ENCODE data around the gene NUDT13.

The NUDT13 gene

DNA sequence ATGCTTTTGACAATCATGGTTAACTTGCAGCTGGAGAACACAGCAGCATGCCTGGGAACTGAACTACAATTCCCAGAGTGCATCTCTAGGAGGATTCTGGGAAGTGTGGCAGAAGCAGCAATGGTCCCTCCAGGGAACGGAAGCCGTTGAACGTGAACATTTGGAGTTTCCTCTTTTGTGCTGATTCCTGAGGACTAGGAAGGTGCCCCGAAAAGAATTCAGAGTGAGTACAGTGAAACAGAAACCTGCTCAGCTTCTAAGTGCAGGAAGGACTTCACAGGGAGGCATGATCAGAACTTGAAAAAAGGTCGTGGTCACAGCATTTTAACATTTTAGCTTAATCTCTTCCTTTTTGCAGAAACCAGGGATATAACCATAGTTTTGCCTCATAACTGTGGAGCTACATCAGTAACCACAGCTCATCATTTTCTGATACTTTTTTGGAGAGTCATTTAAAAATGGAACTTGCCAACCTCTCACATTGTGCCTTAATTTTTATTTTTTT is at the start of gene NUDT13:
NUDT13 (plus strand) TSS at position 111 of the 505 bp plus-strand sequence. CDS start 3,911 bp downstream, outside the sequence.
- Histone ChIP-seq H3K9ac (ENCODE audit: low read depth in 1 of 2, low read length in 2 of 2) (peak within 1 kb of the TSS; percentile 73 to 85), H3K4me1 (ENCODE audit: control insufficient read depth in 1 of 2, insufficient read depth in 2 of 2, low read length in 2 of 2) (no peaks in the 10 kb centered on the region), H3K9me3 (ENCODE audit: control insufficient read depth in 1 of 2, low read length in 2 of 2) (no peaks in the 10 kb centered on the region), H3K4me3 (ENCODE audit: low read depth in 1 of 2, low read length in 2 of 2) (peak within 1 kb of the TSS; percentile 81 to 83), H3K27me3 (ENCODE audit: control insufficient read depth in 1 of 2, insufficient read depth in 2 of 2, low read length in 2 of 2) (no peaks in the 10 kb centered on the region), H3K27ac (ENCODE audit: low read depth, low read length) (peak within 1 kb of the TSS; percentile 80), H3K36me3 (ENCODE audit: control insufficient read depth in 1 of 2, insufficient read depth in 2 of 2, low read length in 2 of 2) (peaks cover 0 to 3% of the 10 kb centered on the region in 2 donors)

GRCh38 chr10:73060738-73061635 is 49.3 kb upstream of the NUDT13 start:
- no peak overlapping the region for H3K4me3 ChIP-seq (ENCODE audit: low read depth in 1 of 2, low read length in 2 of 2)

GRCh38 chr10:73061743-73062142 is 48.5 kb upstream of the NUDT13 start:
- no peak overlapping the region for H3K9ac ChIP-seq (ENCODE audit: low read depth in 1 of 2, low read length in 2 of 2)
- H3K4me1 ChIP-seq (ENCODE audit: control insufficient read depth in 1 of 2, insufficient read depth in 2 of 2, low read length in 2 of 2) = no peaks in the 10 kb centered on the region
- H3K9me3 ChIP-seq (ENCODE audit: control insufficient read depth in 1 of 2, low read length in 2 of 2) = no peaks in the 10 kb centered on the region
- H3K27me3 ChIP-seq (ENCODE audit: control insufficient read depth in 1 of 2, insufficient read depth in 2 of 2, low read length in 2 of 2) = no peaks in the 10 kb centered on the region
- no peak overlapping the region for H3K4me3 ChIP-seq (ENCODE audit: low read depth in 1 of 2, low read length in 2 of 2)
- no peak overlapping the region for H3K27ac ChIP-seq (ENCODE audit: low read depth, low read length)
- H3K36me3 ChIP-seq (ENCODE audit: control insufficient read depth in 1 of 2, insufficient read depth in 2 of 2, low read length in 2 of 2) = peaks cover 5 to 8% of the 10 kb centered on the region in 2 donors

More at GRCh38 chr10:73060738-73061635, 49.3 kb upstream of the NUDT13 start:
- no peak overlapping the region for H3K27ac ChIP-seq (ENCODE audit: low read depth, low read length)
- no peaks in the 10 kb centered on the region for H3K4me1 ChIP-seq (ENCODE audit: control insufficient read depth in 1 of 2, insufficient read depth in 2 of 2, low read length in 2 of 2)
- no peaks in the 10 kb centered on the region for H3K9me3 ChIP-seq (ENCODE audit: control insufficient read depth in 1 of 2, low read length in 2 of 2)
- no peak overlapping the region for H3K9ac ChIP-seq (ENCODE audit: low read depth in 1 of 2, low read length in 2 of 2)
- peaks cover 5 to 8% of the 10 kb centered on the region in 2 donors for H3K36me3 ChIP-seq (ENCODE audit: control insufficient read depth in 1 of 2, insufficient read depth in 2 of 2, low read length in 2 of 2)
- no peaks in the 10 kb centered on the region for H3K27me3 ChIP-seq (ENCODE audit: control insufficient read depth in 1 of 2, insufficient read depth in 2 of 2, low read length in 2 of 2)

GRCh38 chr10:73065441-73065840 is 44.8 kb upstream of the NUDT13 start:
- Histone ChIP-seq H3K9ac (ENCODE audit: low read depth in 1 of 2, low read length in 2 of 2) (no peak overlapping the region), H3K4me3 (ENCODE audit: low read depth in 1 of 2, low read length in 2 of 2) (no peak overlapping the region), H3K27me3 (ENCODE audit: control insufficient read depth in 1 of 2, insufficient read depth in 2 of 2, low read length in 2 of 2) (no peaks in the 10 kb centered on the region), H3K4me1 (ENCODE audit: control insufficient read depth in 1 of 2, insufficient read depth in 2 of 2, low read length in 2 of 2) (no peaks in the 10 kb centered on the region), H3K36me3 (ENCODE audit: control insufficient read depth in 1 of 2, insufficient read depth in 2 of 2, low read length in 2 of 2) (peaks cover 10 to 19% of the 10 kb centered on the region in 2 donors), H3K27ac (ENCODE audit: low read depth, low read length) (no peak overlapping the region), H3K9me3 (ENCODE audit: control insufficient read depth in 1 of 2, low read length in 2 of 2) (no peaks in the 10 kb centered on the region)

DNA sequence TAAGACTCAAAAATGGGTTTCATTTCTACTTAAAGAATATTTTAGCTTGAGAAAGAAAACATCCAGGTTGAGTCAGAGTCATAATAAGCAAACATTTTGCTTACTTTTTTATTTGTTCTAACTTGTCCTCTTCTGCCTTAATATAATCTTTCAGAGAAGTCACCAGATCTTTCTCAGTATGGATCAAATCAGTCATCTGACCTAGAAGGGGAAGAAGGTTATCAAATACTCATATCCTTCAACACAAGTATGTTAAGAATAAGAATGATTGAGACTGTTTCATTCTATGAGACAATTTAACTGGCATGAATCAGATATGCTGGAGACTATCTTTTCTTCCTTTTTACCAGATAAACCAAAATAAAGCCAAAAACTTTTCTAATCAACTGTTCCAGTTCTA is 36.6 kb upstream of the NUDT13 start:
- Histone ChIP-seq H3K4me3 (ENCODE audit: low read depth in 1 of 2, low read length in 2 of 2) (no peak overlapping the region), H3K9ac (ENCODE audit: low read depth in 1 of 2, low read length in 2 of 2) (no peak overlapping the region), H3K9me3 (ENCODE audit: control insufficient read depth in 1 of 2, low read length in 2 of 2) (no peaks in the 10 kb centered on the region), H3K36me3 (ENCODE audit: control insufficient read depth in 1 of 2, insufficient read depth in 2 of 2, low read length in 2 of 2) (peaks cover 0 to 4% of the 10 kb centered on the region in 2 donors), H3K4me1 (ENCODE audit: control insufficient read depth in 1 of 2, insufficient read depth in 2 of 2, low read length in 2 of 2) (no peaks in the 10 kb centered on the region), H3K27ac (ENCODE audit: low read depth, low read length) (no peak overlapping the region), H3K27me3 (ENCODE audit: control insufficient read depth in 1 of 2, insufficient read depth in 2 of 2, low read length in 2 of 2) (no peaks in the 10 kb centered on the region)

DNA sequence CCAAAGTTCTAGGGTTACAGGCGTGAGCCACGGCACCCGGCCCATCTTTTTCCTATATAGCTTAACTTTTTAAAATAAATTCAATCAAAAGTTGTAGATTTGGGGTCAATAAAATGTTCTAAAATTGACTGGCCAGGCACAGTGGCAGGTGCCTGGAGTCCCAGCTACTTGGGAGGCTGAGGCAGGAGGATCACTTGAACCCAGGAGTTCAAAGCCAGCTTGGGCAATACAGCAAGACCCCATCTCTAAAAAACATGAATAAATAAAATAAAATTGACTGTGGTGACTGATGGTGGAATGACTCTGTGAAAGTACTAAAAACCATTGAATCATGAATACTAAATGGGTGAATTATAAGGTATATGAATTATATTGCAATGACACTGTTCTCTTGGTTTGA is 34.4 kb upstream of the NUDT13 start:
- H3K9ac ChIP-seq (ENCODE audit: low read depth in 1 of 2, low read length in 2 of 2) = no peak overlapping the region
- no peaks in the 10 kb centered on the region for H3K4me1 ChIP-seq (ENCODE audit: control insufficient read depth in 1 of 2, insufficient read depth in 2 of 2, low read length in 2 of 2)
- H3K4me3 ChIP-seq (ENCODE audit: low read depth in 1 of 2, low read length in 2 of 2) = no peak overlapping the region
- no peaks in the 10 kb centered on the region for H3K9me3 ChIP-seq (ENCODE audit: control insufficient read depth in 1 of 2, low read length in 2 of 2)
- no peak overlapping the region for H3K27ac ChIP-seq (ENCODE audit: low read depth, low read length)
- H3K27me3 ChIP-seq (ENCODE audit: control insufficient read depth in 1 of 2, insufficient read depth in 2 of 2, low read length in 2 of 2) = no peaks in the 10 kb centered on the region
- peaks cover 0 to 3% of the 10 kb centered on the region in 2 donors for H3K36me3 ChIP-seq (ENCODE audit: control insufficient read depth in 1 of 2, insufficient read depth in 2 of 2, low read length in 2 of 2)

DNA sequence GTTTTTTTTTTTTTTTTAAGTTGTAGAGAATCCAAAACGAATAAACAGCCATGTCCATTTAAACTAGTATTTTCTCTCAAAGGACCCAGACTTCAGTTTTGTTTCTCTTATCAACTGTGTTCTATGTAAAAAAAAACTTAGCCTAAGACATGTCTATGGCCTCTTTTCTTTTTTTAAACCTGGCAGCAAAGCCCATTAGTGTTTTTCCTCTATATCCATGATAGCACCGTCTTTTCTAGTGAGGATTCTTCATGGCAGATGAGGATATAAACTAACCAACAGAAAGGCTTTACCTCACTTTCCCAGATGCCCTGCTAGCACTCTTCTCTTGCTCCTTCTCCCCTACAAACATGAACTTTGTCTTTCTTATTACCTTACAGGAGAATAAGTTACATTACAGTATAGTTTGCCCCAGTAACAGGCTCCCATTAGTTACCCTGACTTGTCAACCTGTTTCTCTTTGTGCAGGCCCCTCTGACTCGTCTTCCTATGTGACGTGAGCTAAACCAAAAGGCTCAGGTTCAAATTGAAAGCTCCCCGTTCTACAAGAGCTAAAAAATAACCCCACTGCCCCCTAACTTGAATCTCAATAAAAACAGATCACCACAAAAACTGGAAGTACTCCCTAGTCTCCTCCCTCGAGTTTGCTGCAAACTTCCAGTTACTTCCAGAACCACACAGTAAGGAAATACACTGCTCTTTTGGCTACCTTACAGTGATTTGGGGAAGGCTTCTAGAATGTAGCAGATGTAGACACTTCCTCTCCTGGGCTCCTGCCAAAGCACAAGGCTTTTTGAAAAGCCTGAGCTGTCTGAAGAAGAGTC is 33.7 kb upstream of the NUDT13 start:
- Histone ChIP-seq H3K27ac (ENCODE audit: low read depth, low read length) (peak overlapping the region; percentile 72), H3K27me3 (ENCODE audit: control insufficient read depth in 1 of 2, insufficient read depth in 2 of 2, low read length in 2 of 2) (no peaks in the 10 kb centered on the region), H3K9ac (ENCODE audit: low read depth in 1 of 2, low read length in 2 of 2) (peak overlapping the region in 1 of 2 donors; percentile 19), H3K36me3 (ENCODE audit: control insufficient read depth in 1 of 2, insufficient read depth in 2 of 2, low read length in 2 of 2) (peaks cover 0 to 3% of the 10 kb centered on the region in 2 donors), H3K9me3 (ENCODE audit: control insufficient read depth in 1 of 2, low read length in 2 of 2) (no peaks in the 10 kb centered on the region), H3K4me3 (ENCODE audit: low read depth in 1 of 2, low read length in 2 of 2) (peak overlapping the region in 1 of 2 donors; percentile 18), H3K4me1 (ENCODE audit: control insufficient read depth in 1 of 2, insufficient read depth in 2 of 2, low read length in 2 of 2) (no peaks in the 10 kb centered on the region)

DNA sequence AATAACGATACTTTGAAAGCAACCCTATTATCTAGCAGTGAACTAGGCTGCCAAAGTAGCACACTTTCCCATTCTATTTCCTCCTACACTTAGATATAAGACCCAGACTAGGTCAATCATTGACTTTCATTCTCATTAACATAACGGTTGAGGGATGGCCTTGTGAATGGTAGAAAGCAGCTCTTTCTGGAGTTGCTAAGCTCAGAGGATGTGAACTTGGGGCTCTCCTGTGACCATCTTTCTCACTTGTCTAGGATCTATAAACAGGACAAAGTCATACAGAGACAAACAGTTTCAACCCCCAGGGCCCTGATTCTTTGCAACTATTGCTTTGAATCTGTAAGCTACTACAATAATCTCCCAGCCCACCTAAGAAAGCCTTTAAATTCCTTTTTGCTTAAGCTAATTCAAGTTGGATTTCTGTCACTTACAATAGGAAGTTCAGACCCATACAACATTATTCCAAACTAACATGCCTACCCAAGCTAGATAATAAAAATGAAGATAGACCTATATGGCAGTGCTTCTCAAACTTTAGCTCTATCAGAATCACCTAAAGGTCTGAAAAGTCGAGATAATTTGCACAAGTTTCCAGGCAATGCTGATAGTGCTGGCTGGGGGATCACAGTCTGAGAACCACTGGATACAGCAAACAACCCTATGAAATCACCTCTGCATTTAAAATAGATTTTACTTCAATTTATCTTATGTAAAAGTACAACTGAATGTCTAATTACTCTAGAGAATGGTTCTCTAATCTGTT is 30.3 kb upstream of the NUDT13 start:
- no peak overlapping the region for H3K4me3 ChIP-seq (ENCODE audit: low read depth in 1 of 2, low read length in 2 of 2)
- no peak overlapping the region for H3K9ac ChIP-seq (ENCODE audit: low read depth in 1 of 2, low read length in 2 of 2)
- no peaks in the 10 kb centered on the region for H3K9me3 ChIP-seq (ENCODE audit: control insufficient read depth in 1 of 2, low read length in 2 of 2)
- H3K27ac ChIP-seq (ENCODE audit: low read depth, low read length) = no peak overlapping the region
- H3K4me1 ChIP-seq (ENCODE audit: control insufficient read depth in 1 of 2, insufficient read depth in 2 of 2, low read length in 2 of 2) = peaks cover 0 to 5% of the 10 kb centered on the region in 2 donors
- H3K36me3 ChIP-seq (ENCODE audit: control insufficient read depth in 1 of 2, insufficient read depth in 2 of 2, low read length in 2 of 2) = no peaks in the 10 kb centered on the region
- no peaks in the 10 kb centered on the region for H3K27me3 ChIP-seq (ENCODE audit: control insufficient read depth in 1 of 2, insufficient read depth in 2 of 2, low read length in 2 of 2)

- Histone ChIP-seq H3K9me3 (ENCODE audit: control insufficient read depth in 1 of 2, low read length in 2 of 2) (no peaks in the 10 kb centered on the region), H3K4me1 (ENCODE audit: control insufficient read depth in 1 of 2, insufficient read depth in 2 of 2, low read length in 2 of 2) (peaks cover 0 to 5% of the 10 kb centered on the region in 2 donors), H3K27ac (ENCODE audit: low read depth, low read length) (no peak overlapping the region), H3K27me3 (ENCODE audit: control insufficient read depth in 1 of 2, insufficient read depth in 2 of 2, low read length in 2 of 2) (no peaks in the 10 kb centered on the region), H3K36me3 (ENCODE audit: control insufficient read depth in 1 of 2, insufficient read depth in 2 of 2, low read length in 2 of 2) (no peaks in the 10 kb centered on the region), H3K9ac (ENCODE audit: low read depth in 1 of 2, low read length in 2 of 2) (no peak overlapping the region), H3K4me3 (ENCODE audit: low read depth in 1 of 2, low read length in 2 of 2) (no peak overlapping the region)
Observed at GRCh38 chr10:73083221-73083620, 27.0 kb upstream of the NUDT13 start.
